ENCODE measurements around the gene BUB1B. TPM values are rescaled to one million over a fixed set of nuclear protein-coding genes. Genes with fewer than 3 reads are reported as not detected.
"Not testable (repeated sequence)": the region's sequence is repeated elsewhere in the genome, so short reads cannot be mapped to it uniquely, and the experiment has no call there.

BUB1B gene
- total RNA-seq, 1 experiment from 2014 or later = 54.0 TPM

DNA sequence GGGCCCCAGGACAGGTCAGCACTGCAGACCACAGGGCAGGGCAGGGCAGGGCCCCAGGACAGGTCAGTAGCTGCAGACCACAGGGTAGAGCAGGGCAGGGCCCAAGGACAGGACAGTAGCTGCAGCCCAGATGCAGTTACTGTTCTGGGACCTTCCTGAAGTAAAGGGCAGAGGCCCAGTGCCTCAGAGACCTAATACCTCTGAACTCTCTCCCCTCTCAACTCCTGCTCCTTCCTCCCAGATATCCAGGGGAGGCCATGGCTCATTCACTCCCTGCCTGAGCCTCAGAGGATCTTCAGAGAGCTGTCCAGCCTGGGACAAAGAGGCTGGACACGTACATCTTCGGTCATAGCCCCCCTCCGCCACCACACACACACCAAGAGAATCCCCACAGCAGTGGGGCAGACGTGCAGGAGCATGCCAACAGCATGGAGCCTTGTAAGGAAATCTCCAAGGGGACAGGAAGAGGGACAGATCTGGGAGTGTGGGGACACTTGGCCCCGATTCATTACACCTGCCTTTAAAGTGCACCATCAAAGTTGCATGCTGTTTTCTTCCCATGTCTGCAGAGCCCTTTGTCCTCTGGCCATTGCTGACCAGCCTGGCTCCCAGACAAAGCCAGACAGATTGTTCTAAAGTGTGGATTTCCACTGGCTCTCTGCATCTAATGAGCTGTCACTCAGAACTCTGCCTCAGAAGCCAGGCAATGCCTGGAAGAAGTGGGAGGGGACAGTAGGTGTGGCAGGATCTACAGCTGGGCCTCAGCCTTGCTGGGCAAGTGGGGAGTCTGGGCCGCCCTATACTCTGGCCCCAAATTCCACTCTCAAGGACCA lies 24.2 kb upstream of the BUB1B start:
- DNase-seq (ENCODE audit: low read depth) = peak; percentile 38

DNA sequence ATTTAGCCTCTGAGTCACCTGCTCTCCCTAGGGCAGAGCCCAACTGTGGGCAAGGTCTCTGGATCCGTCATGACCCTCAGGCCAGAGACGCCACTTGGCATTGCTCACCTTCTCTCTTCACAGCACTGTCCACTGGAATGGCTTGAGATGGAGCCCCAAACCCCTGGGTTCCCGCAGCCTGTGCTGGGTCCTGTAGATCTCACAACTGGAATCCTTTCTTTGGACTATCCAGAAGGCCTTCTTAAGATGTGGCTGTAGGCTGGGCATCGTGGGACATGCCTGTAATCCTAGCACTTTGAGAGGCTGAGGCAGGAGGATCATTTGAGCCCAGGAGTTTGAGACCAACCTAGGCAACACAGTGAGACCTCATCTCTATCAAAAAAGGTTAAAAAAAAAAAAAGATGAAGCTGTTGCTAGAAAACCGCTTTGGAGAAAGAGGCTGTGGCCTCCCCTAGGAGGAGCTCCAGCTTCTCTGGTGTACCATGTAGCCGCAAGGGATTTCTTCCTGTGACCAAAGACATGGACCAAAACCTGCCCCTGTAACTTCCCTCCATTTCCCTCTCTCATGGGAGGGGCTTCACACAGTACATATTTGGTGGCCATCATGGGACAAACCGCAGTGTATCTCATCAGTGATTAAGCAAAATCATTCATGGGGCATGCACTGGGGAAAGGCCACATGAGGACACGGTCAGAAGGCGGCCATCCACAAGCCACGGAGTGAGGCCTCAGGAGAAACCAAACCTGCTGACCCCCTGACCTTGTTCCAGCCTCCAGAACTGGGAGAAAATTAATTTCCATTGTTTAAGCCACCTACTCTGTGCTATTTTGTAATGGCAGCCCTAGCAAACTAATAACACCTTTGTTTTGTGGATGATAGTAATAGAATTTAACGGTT lies 23.3 kb upstream of the BUB1B start:
- no peak for DNase-seq (ENCODE audit: low read depth)

DNA sequence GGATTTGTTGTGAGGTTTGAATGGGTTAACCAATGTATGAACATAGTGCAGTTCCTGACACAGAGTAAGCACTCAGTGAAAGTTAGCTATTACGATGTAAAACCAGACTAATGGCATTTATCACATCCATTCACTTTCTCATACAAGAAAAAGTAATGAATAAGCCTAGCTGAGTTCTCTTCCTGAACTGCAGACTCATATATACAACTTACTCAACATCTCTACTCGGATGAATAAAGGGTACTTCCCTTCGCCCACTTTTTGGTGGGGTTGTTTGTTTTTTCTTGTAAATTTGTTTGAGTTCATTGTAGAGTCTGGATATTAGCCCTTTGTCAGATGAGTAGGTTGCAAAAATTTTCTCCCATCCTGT lies 22.7 kb upstream of the BUB1B start:
- not testable (repeated sequence) for DNase-seq (ENCODE audit: low read depth)

DNA sequence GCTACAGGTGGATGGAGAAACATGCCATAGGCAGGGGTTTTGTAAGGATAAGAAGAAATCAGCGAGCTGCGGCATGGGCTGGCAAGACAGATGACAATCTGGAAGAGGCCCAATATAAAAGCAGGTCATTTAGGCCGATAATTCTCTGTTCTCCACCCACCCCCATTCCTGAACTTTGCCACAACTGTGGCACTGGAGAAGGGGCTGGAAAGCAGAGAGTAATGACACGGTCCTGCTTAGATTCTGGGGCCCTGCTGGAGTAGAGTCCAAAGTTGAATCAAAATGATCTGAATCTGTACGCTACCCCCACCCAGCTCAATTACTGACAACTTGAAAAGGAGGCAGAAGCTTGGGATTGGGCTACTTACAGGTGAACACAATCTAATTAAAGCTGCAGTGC lies 18.4 kb upstream of the BUB1B start:
- no peak for DNase-seq (ENCODE audit: low read depth)

DNA sequence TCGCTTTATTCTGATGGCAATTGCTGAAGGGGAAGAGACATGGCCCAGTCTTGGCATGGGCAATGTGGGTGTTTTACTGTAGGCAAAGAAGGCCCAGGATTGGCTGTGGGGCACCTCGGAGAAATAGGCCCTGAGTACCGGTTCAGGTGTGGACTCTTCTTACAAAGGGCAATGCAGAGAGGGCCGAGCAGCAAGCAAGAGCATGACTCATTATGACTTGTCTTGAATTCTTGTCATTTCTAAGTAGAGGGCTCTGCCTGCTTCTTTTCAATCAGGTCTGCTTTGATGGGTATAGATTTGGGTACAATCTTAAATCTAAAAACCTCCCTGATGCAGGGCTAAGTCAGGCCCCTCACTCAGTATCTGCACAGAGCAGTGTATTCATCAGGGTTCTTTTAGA lies 14.8 kb upstream of the BUB1B start:
- peak; percentile 63 for DNase-seq (ENCODE audit: low read depth)

DNA sequence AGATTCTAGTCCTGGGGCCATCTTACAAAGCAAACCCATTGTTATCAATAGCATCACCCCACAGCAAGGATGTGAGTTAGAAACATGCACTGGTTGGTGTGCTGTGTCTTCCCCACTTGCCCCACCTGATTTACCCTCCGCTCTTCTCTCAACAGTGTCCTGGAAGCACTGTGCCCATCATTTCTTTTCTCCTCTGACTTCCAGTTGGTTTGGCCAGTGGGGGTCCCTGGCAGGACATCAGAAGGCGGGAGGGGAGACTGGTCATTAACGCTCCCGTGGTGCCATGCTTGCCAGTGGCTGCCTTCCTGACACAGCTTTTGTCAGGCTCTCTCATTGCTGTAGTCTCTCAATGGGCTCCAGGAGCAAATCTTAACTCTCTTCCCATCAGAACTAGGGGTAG lies 11.5 kb upstream of the BUB1B start:
- no peak for DNase-seq (ENCODE audit: low read depth)

DNA sequence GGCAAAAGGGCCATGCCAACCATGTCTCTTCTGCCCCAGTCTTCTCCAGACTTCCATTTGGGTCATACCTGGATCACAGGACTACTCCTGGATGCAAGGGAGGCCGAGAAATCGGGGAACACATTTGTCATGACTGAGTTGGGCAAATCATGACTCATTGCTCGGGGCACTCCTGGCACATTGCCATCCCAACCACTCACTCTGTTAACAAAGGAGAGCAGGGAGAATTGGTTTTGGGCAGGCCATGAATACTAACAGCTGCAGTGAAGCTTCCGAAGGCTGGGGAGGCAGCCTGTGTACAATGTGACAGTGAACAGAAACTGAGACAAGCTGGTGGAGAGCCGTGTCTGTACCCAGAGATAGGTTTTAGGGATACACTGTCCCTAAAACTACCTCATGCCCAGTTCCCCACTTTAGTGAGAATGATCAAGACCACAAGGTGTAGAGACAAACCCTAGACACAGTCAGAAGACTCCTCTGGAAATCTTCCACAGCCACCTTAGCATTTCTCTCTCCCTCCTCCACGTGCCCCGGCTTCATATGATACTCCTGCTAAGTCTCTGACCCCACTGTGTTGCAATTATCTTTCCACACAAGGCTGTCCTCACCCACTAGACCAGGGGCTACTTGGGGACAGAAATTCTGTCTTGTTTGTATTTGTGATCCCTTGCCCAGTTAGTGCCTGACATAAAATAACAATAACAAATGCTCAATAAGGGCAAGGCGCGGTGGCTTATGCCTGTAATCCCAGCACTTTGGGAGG lies 10.5 kb upstream of the BUB1B start:
- DNase-seq (ENCODE audit: low read depth) = peak; percentile 92

DNA sequence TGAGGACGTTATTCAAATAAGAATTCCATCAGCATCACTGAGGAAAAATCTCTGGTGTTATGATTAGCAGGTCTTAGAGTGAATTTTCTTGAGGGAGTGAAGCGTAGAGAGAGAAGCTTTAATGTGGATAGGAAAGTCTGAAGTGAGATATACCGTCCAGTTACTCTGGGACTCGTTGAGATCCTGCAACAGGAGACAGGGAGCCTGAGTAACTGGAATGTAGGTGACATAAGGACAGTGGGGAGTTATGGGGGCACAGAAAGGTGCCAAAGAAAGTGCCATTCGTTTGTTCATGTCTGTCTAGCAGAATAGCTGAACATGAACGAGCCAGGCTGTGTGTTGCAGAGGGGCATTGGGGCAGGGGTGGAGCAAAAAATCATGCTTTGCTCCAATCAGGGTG lies 9.4 kb upstream of the BUB1B start:
- no peak for DNase-seq (ENCODE audit: low read depth)

DNA sequence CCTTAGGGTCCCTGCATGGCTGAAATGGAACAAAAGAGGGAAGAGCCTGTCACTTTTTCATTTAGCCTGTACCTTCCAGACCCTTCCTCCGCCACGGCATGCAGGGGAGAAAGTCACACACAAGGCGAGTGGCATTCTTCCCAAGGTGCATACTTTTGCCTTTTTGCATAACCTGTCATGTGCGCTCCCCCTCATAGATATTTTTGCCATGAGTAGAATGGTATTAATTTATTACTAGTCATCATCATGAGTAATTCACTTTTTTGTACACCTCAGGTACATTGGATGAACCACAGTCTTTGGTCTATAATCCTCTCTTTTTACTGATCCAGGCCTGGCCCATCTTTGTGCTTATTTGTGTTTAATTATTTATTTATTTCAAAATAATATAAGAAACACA lies 8.9 kb upstream of the BUB1B start:
- peak; percentile 17 for DNase-seq (ENCODE audit: low read depth)

DNA sequence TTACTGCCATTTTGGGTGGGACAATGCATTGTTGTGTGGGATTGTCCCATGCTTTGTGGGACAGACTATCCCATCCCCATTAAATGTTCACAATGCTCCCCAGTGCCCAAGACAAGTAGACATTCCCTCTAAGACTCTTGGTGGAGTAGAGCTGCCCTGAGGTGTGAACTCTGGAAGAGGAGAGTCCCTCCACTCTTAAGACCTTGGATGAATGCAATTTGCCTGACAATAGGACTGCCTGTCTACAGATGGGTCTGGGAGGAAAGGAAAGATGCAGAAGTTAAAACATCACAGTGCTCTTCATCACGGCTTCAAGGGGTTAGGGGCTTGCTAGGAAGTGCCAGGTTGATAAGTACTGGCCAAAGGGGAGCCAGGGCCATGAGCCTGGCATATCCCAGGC lies 6.0 kb upstream of the BUB1B start:
- not testable (repeated sequence) for DNase-seq (ENCODE audit: low read depth)

DNA sequence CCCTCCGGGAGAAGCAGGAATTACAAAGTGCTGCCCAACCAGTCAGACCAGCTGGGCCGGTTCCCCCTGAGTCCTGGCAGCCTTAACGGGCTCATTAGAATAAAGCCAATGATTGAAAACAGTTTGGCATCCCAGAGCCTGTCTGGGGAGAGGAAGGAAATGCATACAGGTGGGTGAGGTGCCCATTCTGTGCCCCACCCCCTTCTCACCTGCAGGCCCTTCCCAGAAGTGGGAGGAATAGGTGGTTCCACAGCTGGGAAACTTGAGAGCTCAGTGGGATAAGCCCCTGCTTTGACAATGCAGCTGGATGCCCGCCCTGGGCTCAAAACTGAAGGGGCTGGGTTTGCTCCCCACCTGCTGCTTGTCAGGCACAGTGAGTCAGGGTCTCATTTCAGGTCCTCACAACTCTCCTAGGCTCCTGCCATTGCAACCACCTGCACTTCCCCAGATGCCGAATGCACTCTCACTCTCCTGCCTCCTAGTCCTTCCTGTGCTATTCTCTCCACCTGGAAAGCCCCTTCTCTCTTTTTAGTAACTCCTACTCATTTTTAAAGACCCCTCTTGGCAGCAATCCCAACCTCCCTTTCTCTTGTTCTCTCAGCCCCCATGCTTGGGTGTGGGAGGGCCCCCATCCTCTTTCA lies 5.5 kb upstream of the BUB1B start:
- no peak for DNase-seq (ENCODE audit: low read depth)

DNA sequence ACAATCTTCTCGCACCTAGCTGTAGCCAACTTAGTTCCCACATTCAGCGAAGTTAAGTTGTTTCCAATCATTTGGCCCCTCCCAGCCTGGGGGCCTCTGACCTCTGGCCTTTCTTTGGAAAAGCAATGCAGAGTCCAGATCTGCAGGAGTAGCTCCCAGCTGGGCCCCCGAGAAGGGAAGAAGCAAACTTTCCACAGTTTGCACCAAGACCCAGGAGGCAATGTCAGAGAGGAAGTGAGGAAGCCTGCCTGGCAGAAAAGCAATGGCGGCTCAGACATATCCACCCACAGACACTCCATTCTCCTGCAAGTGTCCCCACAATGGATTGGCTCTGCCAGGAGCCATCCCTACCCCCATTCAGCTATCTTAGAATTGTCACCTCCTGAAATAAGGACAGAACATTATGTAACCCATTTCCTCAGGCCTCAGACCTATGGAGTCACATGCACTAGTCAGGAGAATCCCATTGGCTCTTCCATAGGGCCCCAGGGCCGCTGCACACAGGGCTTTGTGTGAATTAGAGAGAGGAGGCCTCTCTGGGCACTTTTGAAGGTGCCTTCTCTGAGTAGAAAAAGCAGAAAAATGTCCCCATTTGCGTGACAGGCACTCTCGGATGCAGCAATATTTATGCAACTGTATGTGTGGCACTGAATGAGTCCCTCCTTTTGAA lies 3.0 kb upstream of the BUB1B start:
- DNase-seq (ENCODE audit: low read depth) = no peak

DNA sequence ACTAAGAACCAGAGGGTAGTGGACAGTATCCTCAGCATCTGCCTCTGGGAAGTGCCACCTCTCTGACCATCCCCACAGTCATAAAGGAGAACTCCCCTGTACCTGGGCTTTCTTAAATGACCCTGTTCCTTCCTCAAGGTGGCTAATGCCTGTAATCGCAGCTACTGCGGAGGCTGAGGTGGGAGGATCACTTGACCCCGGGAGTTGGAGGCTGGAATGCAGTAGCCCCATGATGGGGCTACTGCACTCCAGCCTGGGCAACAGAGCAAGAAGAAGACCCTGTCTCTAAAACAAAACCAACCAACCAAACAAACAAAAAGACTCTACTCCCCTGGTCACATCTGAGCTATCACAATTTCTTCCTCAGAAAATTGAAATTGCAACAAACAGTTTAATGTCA lies 848 bp upstream of the BUB1B start:
- DNase-seq (ENCODE audit: low read depth) = no peak

DNA sequence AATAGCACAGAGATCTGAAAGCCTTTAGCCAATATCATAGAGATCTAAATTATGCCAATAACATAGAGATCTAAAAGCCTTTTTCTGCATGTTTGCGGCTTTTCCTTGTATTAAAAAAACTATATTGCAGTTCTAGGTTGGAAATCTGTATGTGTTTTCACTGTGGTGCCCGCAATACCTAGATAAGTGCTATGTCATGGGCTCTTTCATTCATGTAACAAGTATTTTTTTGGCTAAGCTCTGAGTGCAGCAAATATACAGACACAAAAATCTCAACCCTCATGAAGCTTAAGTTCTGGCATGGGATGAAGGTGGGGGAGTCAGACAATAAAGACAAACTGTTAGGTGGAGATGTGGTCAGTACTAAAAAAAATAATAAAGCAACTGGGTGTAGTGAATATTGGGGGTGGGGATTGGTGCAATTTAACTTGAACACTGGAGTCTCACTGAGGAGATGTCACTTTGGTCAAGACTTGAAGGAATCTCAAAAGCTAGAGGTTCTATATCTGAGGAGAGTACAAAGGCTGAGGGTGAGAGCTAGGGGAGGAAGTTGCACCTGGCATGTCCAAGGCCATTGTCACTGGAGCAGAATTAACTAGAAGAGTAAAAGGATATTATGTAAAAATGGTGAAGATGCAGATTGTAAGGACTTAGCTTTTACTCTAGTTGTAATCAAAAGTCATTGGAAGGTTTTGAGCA lies 973 bp downstream of the BUB1B start:
- DNase-seq (ENCODE audit: low read depth) = peak; percentile 15

DNA sequence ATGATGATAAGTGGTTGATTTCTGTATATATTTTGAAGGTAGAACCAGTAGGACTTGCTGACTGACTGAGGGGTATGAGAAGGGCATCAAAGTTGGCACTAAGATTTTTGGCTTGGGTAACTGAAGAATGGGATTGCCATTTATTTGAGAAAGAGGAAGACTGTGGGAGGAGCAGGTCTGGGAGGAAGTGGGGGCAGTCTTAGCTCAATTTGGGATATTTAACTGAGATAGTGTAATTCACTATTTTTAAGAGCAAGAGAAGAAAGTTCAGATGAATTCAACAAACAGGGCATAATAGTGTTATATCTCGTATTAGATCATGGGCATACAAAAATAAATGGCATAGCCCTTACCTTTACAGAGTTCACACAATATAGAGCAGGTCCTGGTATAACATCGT lies 1.7 kb downstream of the BUB1B start:
- no peak for DNase-seq (ENCODE audit: low read depth)

DNA sequence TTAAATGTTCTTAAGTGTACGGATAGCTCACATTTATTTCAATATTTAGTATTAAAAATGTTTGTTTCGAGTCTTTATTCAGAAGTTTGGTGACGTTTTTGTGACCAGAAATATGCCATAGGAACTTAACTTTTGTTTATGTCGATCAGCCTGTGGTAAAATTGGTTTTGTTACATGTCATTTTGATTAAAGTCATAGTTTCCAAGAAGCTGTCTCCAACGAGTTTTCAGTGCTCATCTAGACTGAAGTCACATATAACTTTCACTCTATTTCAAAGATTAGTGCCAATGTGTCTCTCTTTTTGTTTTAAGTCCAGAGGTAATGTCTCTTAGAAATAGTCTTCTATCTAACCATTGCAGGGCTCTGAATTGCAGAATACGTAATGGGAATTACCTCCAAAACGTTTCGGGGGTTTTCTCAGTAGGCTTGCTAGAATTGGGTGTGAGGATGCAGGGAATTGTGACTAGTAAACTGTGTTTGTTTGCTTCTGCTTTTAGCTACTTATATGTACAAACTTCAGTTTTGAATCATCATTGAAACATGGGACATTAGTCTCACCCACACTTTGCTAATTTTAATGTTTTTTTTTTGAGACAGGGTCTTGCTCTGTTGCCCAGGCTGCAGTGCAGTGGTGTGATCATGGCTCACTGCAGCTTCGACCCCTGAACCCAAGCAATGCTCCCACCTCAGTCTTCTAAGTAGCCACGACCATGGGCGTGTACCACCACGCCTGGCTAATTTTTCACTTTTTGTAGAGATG lies 3.0 kb downstream of the BUB1B start:
- no peak for DNase-seq (ENCODE audit: low read depth)

DNA sequence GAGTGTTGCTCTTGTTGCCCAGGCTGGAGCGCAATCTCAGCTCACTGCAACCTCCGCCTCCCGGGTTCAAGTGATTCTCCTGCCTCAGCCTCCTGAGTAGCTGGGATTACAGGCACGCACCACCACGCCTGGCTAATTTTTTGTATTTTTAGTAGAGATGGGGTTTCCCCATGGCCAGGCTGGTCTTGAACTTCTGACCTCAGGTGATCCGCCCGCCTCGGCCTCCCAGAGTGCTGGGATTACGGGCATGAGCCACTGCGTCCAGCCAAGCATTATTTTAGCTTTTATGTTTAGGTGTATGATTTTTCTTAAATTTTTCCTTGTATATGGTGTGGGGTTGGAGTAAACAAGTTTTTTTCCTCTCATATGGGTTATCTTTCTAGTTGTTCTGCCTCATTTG lies 6.5 kb downstream of the BUB1B start:
- not testable (repeated sequence) for DNase-seq (ENCODE audit: low read depth)

DNA sequence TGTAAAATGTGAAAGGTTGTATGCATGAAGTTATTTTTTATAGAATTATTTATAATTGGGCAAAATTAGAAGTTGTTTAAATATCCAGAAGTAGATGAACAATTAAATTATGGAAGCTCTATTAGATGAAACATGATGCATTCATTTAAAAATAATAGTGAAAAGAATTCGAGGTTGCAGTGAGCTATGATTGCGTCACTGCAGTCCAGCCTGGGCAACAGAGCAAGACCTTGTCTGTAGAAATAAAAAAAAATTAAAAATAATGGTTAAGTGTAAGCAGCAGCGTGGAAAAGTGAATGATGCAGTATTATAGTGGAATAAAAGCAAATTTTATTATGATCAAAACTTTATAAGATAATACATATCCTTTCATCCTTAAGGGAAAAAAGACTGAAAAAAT lies 14.3 kb downstream of the BUB1B start:
- no peak for DNase-seq (ENCODE audit: low read depth)

DNA sequence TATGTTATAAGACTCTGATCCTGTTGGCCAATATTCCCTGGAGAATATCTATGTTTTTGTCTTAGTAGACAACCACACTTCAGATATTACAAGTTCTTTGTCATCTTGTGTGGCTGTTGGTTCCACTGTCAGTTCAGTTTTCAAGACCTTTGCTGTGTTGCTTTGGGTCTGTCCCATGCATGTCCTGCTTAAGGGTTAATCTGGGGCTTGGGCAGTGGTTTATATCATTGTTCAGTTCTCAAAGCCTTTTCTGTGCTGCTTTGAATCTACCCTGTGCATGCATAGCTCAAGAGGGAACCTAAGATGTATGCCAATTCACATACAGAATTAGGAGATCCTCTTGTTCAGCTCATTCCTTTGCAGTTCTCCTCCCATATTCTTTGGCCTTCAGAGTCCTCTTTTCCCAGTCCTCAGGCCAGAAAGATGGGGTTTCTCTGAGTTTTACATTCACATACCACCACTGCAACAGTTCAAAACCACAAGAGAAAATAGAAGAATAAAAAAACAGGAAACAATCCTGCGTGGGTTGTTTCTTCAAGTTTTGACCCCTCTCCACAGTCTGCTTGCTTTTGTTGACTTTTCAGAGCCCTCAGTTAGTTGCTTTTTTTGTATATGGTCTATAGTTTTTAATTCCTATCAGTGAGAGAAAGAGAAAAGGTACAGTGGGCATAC lies 21.6 kb downstream of the BUB1B start:
- DNase-seq (ENCODE audit: low read depth) = no peak
